ENCODE measurements around the gene DENND4B. TPM values are rescaled to one million over a fixed set of nuclear protein-coding genes. Genes with fewer than 3 reads are reported as not detected.

The DENND4B gene
- total and polyA plus RNA-seq, 2 donors from 2014 or later = 13.2 to 60.6 TPM

DNA sequence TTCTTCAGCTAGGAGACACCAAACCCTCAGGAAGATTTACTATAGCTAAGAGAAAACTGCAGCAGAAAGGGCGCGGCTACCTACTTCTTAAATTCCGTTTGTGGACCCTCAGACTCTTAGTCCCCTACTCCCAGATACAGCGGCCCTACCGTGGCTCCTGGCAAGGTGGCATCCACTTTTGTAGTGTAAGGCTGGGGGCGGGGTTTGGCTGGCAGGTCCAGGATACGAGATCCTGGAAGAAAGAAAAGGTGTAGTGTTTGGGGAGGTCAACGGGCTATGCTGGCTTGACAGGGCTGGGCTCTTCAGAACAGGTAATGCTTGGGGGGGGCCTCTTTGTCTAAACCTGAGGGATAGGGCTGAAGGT is 21.5 kb upstream of the DENND4B start:
- no peaks in the 10 kb centered on the region for H3K36me3 ChIP-seq (ENCODE audit: control insufficient read depth in 2 of 3, insufficient read depth in 3 of 3, low read length in 3 of 3)
- no peaks in the 10 kb centered on the region for H3K27me3 ChIP-seq (ENCODE audit: control insufficient read depth, insufficient read depth, low read length)
- FAIRE-seq = no peak
- intact Hi-C loops (cut with DNase I) = no loop called here
- peak overlapping the region; percentile 72 to 93 (median 85) for H3K4me3 ChIP-seq (ENCODE audit: low read length in 3 of 3)
- H3K4me1 ChIP-seq (ENCODE audit: control insufficient read depth in 2 of 3, insufficient read depth in 2 of 3, low read depth in 1 of 3, low read length in 3 of 3) = peaks cover 0 to 8% (median 7%) of the 10 kb centered on the region in 3 donors
- peak overlapping the region; percentile 91 to 92 for H3K27ac ChIP-seq (ENCODE audit: low read depth in 2 of 2, low read length in 2 of 2)
- no peaks in the 10 kb centered on the region for H3K9me3 ChIP-seq (ENCODE audit: control insufficient read depth in 2 of 3, insufficient read depth in 1 of 3, low read length in 3 of 3)
- TF ChIP-seq, protein P1, sequence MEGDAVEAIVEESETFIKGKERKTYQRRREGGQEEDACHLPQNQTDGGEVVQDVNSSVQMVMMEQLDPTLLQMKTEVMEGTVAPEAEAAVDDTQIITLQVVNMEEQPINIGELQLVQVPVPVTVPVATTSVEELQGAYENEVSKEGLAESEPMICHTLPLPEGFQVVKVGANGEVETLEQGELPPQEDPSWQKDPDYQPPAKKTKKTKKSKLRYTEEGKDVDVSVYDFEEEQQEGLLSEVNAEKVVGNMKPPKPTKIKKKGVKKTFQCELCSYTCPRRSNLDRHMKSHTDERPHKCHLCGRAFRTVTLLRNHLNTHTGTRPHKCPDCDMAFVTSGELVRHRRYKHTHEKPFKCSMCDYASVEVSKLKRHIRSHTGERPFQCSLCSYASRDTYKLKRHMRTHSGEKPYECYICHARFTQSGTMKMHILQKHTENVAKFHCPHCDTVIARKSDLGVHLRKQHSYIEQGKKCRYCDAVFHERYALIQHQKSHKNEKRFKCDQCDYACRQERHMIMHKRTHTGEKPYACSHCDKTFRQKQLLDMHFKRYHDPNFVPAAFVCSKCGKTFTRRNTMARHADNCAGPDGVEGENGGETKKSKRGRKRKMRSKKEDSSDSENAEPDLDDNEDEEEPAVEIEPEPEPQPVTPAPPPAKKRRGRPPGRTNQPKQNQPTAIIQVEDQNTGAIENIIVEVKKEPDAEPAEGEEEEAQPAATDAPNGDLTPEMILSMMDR (IDR thresholded peaks at IDR 0.05; ENCODE audit: borderline replicate concordance, extremely low read depth, insufficient read depth) = no peak
- H3K9ac ChIP-seq (ENCODE audit: low read length in 3 of 3) = peak overlapping the region; percentile 63 to 87 (median 76)
- peak in 2 of 5 donors; percentile 50 to 83 for DNase-seq

DNA sequence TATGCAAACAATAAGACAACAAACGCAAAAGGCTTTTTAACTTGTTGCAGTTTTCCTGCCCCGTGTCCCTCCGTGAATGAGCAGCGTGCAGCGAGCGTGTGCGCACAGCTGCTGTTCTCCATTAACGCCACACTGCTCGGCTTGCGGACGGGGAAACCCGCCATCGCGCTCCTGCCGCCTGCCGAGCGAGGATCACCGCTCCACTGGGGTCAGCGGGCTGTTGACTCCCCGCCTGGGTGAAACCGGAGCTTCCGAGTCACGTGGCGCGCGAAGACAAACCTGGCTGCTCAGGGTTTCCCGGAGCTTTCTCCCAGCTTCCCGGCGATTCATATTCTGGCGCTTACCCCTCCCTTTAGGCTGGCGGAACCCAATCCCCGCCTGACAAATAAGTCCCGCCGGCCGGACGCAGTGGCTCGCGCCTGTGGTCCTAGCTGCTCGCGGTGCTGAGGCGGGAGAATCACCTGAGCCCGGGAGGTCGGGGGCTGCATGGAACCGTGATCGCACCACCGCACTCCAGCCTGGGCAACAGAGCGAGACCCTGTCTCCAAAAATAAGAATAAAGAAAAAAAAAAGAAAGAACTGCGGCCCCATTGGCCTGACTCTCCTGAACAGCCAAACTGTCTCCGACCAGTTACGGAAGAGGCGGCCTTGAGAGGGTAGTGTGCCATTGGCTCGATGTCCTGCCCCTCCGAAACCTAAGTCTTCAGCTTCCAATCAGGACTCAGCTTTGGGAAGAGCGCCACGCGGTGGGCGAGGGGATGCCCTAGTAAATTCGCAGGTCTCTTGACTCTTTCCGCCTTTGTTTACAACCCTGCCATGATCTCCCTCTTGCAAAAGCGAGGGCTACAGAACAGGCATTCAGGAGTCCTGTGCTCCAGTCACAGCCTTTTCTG is 20.8 kb upstream of the DENND4B start, which contains the start of gene CREB3L4:
TSS of gene CREB3L4 (plus strand) at position 796 of the 893 bp plus-strand sequence. CDS start 624 bp downstream, outside the sequence.
- H3K27me3 ChIP-seq (ENCODE audit: control insufficient read depth, insufficient read depth, low read length) = no peaks in the 10 kb centered on the region
- peak within 1 kb of the TSS; percentile 91 to 92 for H3K27ac ChIP-seq (ENCODE audit: low read depth in 2 of 2, low read length in 2 of 2)
- H3K4me3 ChIP-seq (ENCODE audit: low read length in 3 of 3) = peak within 1 kb of the TSS; percentile 72 to 93 (median 85)
- peak within 1 kb of the TSS; percentile 76 to 87 (median 87) for H3K9ac ChIP-seq (ENCODE audit: low read length in 3 of 3)
- no peaks in the 10 kb centered on the region for H3K36me3 ChIP-seq (ENCODE audit: control insufficient read depth in 2 of 3, insufficient read depth in 3 of 3, low read length in 3 of 3)
- TF ChIP-seq, protein P1 (IDR thresholded peaks at IDR 0.05; ENCODE audit: borderline replicate concordance, extremely low read depth, insufficient read depth) = peak; percentile 48
- peak; percentile 3 for FAIRE-seq
- no peaks in the 10 kb centered on the region for H3K9me3 ChIP-seq (ENCODE audit: control insufficient read depth in 2 of 3, insufficient read depth in 1 of 3, low read length in 3 of 3)
- H3K4me1 ChIP-seq (ENCODE audit: control insufficient read depth in 2 of 3, insufficient read depth in 2 of 3, low read depth in 1 of 3, low read length in 3 of 3) = peaks cover 0 to 15% (median 11%) of the 10 kb centered on the region in 3 donors
- intact Hi-C loops (cut with DNase I) = no loop called here
- DNase-seq = peak; percentile 95 to 99 (median 96)

DNA sequence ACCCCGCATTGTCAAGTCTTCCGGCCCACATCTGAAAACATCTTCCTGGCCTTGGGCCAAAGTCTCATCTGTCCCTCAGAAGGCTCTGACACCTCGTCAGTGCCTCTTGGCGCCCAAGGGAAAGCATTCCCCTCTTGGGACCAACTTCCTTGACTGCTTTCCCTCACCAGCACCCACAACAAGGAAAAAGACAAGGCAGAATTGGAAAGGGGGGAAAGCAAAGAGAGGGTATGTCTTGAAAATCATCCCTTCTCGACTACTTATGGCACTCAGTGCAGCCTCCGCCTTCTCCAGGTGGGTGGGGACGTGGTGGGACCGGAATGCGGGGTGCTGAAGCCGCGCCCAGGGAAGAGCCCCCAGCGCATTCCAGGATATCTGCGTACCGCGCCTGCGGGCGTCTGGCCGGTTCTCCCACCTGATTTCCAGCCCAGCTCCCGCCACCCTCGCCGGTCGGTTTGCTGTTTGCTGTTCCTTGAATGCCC is 17.4 kb upstream of the DENND4B start:
- Histone ChIP-seq H3K4me3 (ENCODE audit: low read length in 3 of 3) (peak overlapping the region; percentile 66 to 83 (median 72)), H3K4me1 (ENCODE audit: control insufficient read depth in 2 of 3, insufficient read depth in 2 of 3, low read depth in 1 of 3, low read length in 3 of 3) (peaks cover 0 to 28% (median 18%) of the 10 kb centered on the region in 3 donors), H3K27ac (ENCODE audit: low read depth in 2 of 2, low read length in 2 of 2) (peak overlapping the region; percentile 96 to 99), H3K27me3 (ENCODE audit: control insufficient read depth, insufficient read depth, low read length) (no peaks in the 10 kb centered on the region), H3K9ac (ENCODE audit: low read length in 3 of 3) (peak overlapping the region; percentile 61 to 97 (median 96)), H3K9me3 (ENCODE audit: control insufficient read depth in 2 of 3, insufficient read depth in 1 of 3, low read length in 3 of 3) (no peaks in the 10 kb centered on the region), H3K36me3 (ENCODE audit: control insufficient read depth in 2 of 3, insufficient read depth in 3 of 3, low read length in 3 of 3) (peaks cover 0 to 13% (median 5%) of the 10 kb centered on the region in 3 donors)
- FAIRE-seq = no peak
- peak; percentile 73 to 86 (median 84) for DNase-seq
- intact Hi-C loops (cut with DNase I) = no loop called here
- TF ChIP-seq, protein P1 (IDR thresholded peaks at IDR 0.05; ENCODE audit: borderline replicate concordance, extremely low read depth, insufficient read depth) = no peak

All from kidney (tissue), 14 donors.